H1 (cell line): ENCODE measurements around the gene MVP.

Experiments used
- CREB1 ChIP-seq: IDR thresholded peaks from 2 replicates; pipeline ENCODE4 v1.6.1; 2012; ENCODE audit warnings: inconsistent platforms
- CTCF ChIP-seq, 3 experiments: IDR thresholded peaks; 1 replicate in 2 of 3; 2 replicates in 1 of 3; pipeline versions ENCODE4 v1.5.1 to v1.6.1; 2011; ENCODE audit warnings: low read length in 3 of 3, mild to moderate bottlenecking in 3 of 3, inconsistent platforms in 2 of 3, low read depth in 1 of 3, moderate library complexity in 1 of 3; ENCODE audit not compliant: insufficient read depth in 1 of 3; ENCODE audit errors: control extremely low read depth in 1 of 3
- GABPA ChIP-seq: IDR thresholded peaks from 2 replicates; pipeline ENCODE4 v1.6.1; 2011; ENCODE audit warnings: mild to moderate bottlenecking, low read length, moderate library complexity, borderline replicate concordance; ENCODE audit not compliant: insufficient read depth
- HDAC6 ChIP-seq: IDR thresholded peaks from one replicate; pipeline ENCODE4 v1.7.1; 2012; ENCODE audit warnings: low read depth, mild to moderate bottlenecking, inconsistent platforms, low read length, moderate library complexity
- JUN ChIP-seq: IDR thresholded peaks from 2 replicates; pipeline ENCODE4 v1.6.1; 2011; ENCODE audit warnings: low read depth, mild to moderate bottlenecking, improper control_type of control experiment, low read length
- MAX ChIP-seq: IDR thresholded peaks from 2 replicates; pipeline ENCODE4 v1.6.1; 2012; ENCODE audit warnings: inconsistent platforms
- POLR2A ChIP-seq, 2 experiments: IDR thresholded peaks; 1 replicate in 1 of 2; 2 replicates in 1 of 2; pipeline ENCODE4 v1.6.1; 2011; ENCODE audit warnings: low read depth in 2 of 2, low read length in 2 of 2, mild to moderate bottlenecking in 2 of 2; ENCODE audit errors: control extremely low read depth in 1 of 2
- RNF2 ChIP-seq: fragments of 200-900, 300-1000 bp; sonication (generic); IDR thresholded peaks from 2 replicates; pipeline ENCODE4 v1.7.1; 2016; ENCODE audit warnings: borderline replicate concordance, low read depth, mild to moderate bottlenecking, antibody characterized with exemption, low read length; ENCODE audit not compliant: poor library complexity, severe bottlenecking; ENCODE audit errors: missing control alignments
- TBP ChIP-seq: IDR thresholded peaks from 2 replicates; pipeline ENCODE4 v1.6.1; 2011; ENCODE audit warnings: low read depth, low read length, improper control_type of control experiment

- TF ChIP-seq RNF2 (no peak), CTCF (IDR thresholded peaks at IDR 0.05; ENCODE audit: control extremely low read depth in 1 of 3, insufficient read depth in 1 of 3, low read depth in 1 of 3, low read length in 3 of 3) (peak in 2 of 3 experiments; percentile 71 to 78; a peak in 3 of 4 replicates), MAX (peak; percentile 95), TBP (peak; percentile 87), JUN (no peak), CREB1 (peak; percentile 95), POLR2A (IDR thresholded peaks at IDR 0.05; ENCODE audit: control extremely low read depth in 1 of 2, low read depth in 2 of 2, low read length in 2 of 2) (peak in 1 of 2 experiments; percentile 86; a peak in 2 of 3 replicates), HDAC6 (no peak), GABPA (no peak)
Measured at GRCh38 chr16:29815793-29816693, 4.2 kb upstream of the MVP start, which contains the start of gene PAGR1.
